GM18508 (cell line): ENCODE data around the gene CMC4.

Source experiments
- ATAC-seq: cut with Tn5 transposase; IDR thresholded peaks from one replicate; pipeline ENCODE4 v1.9.1; 2021; ENCODE audit warnings: moderate number of reproducible peaks; ENCODE audit not compliant: insufficient read depth, unreplicated experiment

CMC4 gene, protein sequence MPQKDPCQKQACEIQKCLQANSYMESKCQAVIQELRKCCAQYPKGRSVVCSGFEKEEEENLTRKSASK

DNA sequence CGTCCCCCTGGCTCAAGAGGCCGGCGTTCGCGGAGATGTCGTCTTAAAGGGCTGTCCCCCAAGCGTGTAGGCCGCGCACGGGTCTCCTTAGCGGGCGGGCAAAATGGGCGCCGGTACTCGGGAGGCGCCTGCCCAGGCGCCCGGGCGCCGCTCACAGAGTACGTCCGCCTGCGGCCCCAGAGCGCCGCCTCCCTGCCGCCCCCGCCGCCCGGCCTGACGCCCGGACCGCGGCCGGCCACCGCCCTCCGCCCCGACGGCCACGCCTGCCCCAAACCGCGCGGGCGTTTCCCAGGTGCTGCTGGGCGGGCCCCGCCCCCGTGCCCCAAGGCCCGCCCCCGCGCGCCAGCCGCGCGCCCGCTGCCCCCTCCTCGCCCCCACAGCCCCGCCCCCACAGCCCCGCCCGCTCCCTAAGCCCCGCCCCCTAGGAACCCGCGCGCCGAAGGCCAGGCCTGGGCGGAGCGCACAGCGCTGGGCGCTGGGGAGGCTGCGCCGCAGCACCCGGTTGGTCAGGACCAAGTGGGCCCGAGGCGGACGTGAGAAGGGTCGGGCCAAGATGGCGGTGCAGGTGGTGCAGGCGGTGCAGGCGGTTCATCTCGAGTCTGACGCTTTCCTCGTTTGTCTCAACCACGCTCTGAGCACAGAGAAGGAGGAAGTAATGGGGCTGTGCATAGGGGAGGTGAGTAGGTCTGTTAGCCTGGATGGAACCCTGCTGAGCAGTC is at the start of gene CMC4, which contains the start of the genes BRCC3 and MTCP1:
CMC4 (minus strand) TSS at position 162 of the 719 bp plus-strand sequence. CDS start 7,113 bp downstream, outside the sequence.
BRCC3 (plus strand) TSS at position 534 of the 719 bp plus-strand sequence; CDS start at position 554, 20 bp downstream.
MTCP1 (minus strand) TSS at position 162 of the 719 bp plus-strand sequence. CDS start 5,126 bp downstream, outside the sequence.
- peak; percentile 46 for ATAC-seq

DNA sequence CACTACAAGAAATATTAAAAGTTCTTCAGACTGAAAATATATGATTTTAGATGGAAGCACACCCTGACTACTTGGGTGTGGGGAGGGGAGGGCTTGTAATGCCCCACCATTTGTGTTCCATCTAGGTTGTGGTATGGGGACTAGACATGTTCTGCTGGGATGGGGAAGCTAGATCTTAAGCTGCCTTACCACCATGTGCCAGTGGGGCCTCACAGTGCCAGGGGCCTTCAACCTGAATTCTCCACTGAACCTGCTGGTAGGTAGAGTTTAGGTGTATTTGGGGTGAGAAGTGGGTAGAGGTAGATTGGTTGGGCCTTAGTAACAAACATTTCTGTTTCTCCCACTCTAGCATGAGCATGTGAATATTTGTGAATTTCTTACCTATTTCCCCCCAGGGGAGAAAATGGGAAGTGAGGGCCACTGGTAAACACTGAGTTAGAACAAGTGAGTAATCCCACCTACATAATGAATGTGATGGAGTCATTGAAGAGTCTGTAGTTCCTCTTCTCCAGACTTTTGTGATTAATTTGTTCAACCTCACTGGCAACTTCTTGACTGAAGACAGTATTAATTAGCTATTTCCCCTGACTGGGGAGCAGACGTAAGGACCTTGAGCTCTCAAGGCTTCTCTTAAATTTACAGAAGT is 44.4 kb upstream of the CMC4 start:
- no peak for ATAC-seq

DNA sequence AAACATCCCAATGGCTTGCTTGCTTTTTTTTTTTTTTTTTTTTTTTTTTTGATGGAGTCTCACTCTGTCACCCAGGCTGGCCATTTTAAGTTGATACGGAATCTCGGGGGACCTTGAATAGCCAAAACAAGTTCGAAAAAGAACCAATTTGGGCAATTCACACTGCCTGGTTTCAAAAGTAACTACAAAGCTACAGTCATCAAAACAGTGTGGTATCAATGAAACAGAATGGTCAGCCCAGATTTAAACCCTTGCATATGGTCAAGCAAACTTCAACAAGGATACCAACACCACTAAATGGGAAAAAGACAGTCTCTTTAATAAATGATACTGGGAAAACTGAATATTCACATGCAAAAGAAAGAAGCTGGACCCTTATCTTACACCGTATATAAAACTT is 42.2 kb upstream of the CMC4 start:
- ATAC-seq: no peak

DNA sequence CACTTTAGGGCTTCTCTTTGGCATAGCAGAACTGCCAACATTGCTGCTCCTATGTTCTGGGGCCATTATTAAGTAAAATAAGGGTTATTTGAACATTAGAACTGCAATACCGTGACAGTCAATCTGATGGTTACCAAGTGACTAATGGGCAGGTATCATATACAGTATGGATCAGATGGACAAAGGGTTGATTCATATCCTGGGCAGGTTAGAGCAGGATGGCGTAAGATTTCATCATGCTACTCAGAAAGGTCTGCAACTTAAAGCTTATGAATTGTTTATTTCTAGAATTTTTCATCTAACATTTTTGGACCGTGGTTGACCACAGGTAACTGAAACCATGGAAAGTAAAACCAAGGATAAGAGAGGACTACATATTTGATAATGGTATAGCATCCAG is 41.2 kb upstream of the CMC4 start:
- no peak for ATAC-seq

DNA sequence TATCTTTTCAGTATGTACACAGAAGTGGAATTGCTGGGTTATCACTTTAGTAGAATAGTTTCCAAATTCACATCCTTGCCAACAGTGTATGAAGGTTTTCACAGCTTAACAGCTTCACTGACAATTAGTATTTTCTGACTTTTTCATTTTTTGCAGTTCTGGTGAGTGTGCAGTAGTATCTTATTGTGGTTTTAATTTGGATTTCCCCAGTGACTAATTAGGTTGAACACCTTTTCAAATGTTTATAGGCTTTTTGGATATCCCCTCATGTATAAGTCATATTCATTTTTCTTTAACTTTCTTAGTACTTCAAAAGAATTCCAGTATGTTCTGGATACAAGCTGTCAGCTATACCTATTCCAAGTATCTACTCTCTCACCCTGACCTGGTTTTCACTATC is 37.5 kb upstream of the CMC4 start:
- ATAC-seq: no peak

DNA sequence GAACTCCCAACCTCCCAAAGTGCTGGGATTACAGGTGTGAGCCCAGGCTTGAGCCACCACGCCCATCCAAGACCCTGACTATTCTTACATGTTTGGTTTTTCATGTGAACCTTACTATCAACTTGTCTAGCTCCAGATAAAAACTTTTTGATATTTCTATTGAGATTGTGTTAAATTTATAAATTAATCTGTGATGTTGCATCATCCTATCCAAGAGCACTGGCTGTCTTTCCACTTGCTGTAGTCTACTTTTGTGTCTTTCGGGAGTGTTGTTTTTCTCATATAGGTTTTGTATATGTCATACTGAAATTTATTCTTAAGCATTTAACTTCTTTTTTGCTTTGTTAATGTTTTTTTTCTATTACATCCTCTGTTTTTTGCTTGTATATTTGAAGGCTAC is 35.0 kb upstream of the CMC4 start:
- no peak for ATAC-seq

DNA sequence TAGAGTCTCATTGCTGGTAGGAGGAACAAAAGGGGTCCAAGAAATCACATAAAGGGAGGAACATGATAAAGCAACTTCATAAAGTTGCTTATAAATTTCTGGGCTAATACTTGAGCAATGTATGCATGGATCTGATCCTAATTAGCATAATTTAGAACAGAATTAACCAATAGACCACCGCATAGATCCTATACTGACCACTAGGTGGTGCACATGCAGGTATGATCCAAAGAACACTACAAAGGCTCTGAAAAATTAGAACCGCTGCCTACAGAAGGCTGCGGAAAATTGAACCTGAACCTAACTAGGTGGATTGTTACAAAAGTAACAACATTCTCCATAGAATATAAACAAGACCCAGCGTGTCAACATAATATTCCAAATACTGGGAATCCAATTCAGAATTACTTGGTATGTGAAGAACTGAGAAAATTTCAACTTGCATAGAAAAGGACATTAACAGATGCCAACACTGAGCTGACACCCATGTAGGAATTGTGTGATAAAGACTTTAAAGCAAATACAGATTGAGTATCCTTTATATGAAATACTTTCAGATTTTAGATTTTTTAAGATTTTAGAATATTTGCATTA is 23.6 kb upstream of the CMC4 start:
- ATAC-seq: no peak

DNA sequence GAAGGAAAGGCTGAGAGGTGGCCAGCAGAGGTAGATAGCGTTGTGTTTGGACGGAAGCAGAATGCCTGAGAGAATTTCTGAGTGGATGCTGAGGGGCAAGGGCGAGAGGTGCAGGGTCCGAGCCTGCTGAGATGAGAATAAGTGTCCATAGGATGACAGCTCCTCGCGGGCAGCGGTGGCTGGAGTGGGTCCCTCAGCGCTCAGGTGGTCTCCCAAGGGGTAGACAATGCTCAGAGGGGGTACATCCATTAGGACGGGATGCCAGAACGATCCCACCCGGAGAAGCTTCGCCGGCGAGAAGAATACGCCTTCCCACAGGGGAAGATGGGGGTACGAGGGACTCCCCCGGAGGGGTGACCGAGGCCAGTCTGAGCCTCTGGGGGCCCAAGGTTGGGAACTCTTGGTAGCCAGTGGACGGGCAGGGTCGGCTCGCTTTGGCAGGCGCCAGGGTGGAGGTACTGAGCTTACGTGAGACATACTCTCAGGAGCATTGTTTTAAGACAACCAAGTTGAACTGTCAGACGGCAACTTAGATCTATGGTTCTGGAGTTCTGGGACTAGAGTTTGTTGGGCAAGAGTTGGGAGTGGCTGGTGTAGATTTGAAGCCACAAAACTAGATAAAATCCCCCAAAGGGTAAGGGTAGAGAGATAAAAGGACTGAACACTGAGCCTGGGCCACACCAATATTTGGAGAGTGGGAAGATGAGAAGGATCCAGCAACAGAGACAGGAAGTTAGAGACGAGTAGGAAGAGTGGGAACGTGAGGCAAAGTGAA is 16.2 kb upstream of the CMC4 start:
- no peak for ATAC-seq

DNA sequence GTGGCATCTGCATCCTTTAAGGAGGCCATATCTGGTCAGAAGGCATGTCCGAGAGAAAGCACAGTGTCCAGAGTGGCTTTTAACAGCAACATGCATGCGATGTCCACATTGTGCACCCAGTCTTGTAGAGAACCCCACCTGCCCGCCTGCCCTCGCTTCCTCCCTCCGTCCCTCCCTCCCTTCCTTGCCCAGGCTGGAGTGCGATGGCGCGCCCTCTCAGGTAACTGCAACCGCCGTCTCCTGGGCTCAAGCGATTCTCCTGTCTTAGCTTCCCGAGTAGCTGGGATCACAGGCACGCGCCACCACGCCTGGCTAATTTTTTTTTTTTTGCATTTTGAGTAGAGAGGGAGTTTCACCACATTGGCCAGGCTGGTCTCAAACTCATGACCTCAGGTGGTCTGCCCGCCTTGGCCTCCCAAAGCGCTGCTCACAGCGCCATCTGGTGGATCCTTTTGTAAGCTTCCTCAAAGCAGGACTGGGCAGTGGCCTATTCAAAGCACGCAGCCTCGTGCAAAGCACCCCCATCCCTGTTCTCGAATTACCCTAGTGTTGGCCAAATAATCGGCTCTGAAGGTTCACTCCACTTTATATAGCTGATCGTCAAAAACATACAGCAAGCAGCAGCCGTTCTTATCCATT is 15.4 kb upstream of the CMC4 start:
- ATAC-seq: no peak

DNA sequence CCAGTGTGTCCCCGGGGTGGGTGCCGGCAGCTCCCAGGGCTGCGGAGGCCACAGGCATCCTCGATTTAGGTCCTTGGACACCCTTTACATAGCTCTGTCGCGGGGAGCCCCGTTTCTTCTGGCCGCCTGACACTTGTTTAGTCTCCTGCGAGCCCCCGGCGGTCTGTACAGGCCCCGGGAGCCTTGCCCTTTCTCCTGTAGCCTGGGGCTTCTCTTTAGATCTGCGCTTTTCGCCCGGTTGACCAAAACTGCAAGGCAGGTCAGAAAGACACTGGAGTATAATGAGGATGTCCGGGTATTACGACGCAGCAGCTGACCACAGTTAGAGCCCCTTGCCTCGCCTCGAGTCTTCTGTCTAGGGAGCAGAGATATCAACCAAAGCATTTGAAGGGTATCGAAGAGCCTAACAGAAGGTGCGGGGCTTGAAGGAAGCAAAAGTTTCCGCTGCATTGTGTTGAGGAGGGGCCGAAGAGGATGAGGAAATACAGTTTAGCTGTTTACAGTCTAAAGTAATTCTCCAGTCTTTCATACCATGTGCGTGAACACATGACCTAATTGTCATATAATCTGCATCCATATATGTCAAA is 851 bp upstream of the CMC4 start:
- peak; percentile 9 for ATAC-seq

DNA sequence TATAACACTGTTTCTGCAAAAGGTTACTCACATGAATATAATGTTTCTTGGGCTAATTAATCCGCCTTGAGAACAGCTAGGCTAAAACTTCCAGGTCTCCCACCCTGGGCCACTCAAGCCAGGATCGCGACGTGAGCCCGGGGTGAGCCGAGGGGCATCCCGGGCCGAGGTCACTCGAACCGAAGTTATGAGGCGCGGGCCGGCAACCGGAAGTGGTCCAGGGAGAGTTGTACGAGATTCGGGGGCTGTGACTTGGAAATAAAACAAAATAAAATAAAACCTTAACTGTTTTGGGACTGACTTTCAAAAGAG is 317 bp downstream of the CMC4 start:
- no peak for ATAC-seq

DNA sequence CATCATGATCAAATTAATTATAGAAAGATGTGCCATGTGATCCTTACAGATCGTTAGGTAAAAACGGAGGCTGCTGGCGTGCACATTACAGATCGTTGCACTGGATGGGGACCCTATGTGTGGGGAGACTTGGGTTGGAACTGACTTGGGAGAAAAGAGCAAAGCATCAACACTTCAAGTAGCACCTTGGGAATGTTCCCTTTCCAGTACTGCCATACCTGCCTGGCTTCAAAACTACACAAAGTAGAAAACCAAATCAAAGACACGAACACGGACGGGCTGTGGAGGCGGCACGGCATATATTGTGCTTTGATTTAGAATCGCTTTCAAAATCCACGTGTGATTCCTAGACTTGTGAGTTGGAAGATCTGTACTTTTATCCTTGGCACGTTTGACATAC is 898 bp downstream of the CMC4 start:
- no peak for ATAC-seq

DNA sequence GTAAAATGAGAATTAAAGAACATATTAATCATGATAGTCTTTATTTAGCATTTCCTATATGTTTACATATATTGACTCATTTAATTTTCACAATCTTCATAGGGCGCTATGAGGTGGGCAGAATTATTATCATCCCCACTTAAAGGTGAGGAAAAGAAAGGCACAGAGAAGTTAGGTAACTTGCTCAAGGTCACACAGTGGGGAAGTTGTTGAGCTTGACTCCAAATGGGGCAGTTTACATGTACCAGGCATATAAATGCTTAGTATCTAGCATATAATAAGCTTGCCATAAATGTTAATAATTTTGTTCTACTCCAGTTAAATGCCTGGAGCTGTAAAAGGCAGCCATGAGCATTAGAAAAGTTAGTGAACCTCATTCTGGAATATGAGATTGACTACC is 1.5 kb downstream of the CMC4 start:
- ATAC-seq: no peak

DNA sequence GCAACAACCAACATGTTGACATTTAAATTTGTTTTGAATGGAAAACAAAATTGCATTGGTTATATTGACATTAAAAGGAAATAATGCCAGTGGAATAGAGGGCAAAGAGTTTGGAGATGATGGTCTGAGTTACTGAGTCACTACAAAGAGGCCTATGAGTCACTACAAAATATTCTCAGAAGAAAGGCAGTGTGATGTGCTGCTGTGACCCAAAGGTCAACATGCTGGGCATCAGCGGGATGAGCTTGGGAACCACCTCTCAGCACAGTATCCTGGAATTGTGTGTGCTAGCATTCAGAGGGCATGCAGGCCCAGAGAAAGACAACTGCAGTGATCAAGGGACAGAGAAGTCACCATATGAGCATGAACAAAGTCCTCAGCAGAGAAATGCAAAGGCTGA is 2.8 kb downstream of the CMC4 start:
- no peak for ATAC-seq

DNA sequence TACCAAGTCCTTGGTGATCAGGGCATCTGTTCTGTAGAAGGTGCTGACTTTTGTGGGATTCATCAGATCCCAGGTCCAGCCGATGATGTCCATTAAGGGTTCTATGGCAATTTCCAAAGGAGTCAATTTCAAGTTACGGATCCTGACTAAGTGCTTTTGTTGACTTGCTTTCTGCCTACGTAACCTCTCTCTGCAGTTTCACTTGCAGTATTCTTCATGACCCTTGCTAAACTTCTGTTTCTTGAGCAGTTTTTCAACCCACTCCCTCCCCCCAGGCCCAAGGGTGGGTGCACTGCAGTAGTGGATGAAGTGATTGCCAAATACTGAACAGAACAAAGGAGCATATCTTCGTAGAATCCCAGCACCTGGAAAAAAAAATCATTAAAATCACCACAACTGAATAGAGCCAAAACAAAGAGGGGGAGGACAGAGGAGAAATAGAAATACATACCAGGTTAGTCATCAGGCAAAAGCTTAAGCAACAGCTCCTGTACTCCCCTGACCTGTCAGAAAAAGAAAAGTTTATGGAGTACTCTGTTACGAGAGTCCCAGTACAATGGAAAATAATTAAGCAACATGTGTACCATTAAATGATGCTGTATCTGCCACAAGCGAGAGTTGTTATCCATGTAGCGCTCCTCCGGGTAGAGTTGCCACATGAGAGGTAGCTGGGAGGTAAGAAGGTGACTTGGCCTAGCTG is 5.8 kb downstream of the CMC4 start:
- no peak for ATAC-seq

DNA sequence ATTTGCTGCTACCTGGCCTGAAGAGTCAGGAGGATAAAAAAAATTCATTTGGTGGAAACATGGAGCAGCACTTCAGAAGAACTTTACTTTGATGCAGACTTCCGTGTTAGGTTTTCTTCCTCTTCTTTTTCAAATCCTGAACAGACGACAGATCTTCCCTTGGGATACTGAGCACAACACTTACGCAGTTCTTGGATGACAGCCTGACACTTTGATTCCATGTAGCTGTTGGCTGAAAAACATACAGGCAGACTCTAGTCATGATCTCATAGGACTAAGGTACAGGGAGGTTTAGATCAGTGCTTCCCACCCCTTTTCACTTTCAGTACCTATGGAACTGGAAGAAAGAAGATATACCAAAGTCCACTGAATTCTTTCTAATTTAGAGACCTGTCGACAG is 9.2 kb downstream of the CMC4 start:
- ATAC-seq: no peak

DNA sequence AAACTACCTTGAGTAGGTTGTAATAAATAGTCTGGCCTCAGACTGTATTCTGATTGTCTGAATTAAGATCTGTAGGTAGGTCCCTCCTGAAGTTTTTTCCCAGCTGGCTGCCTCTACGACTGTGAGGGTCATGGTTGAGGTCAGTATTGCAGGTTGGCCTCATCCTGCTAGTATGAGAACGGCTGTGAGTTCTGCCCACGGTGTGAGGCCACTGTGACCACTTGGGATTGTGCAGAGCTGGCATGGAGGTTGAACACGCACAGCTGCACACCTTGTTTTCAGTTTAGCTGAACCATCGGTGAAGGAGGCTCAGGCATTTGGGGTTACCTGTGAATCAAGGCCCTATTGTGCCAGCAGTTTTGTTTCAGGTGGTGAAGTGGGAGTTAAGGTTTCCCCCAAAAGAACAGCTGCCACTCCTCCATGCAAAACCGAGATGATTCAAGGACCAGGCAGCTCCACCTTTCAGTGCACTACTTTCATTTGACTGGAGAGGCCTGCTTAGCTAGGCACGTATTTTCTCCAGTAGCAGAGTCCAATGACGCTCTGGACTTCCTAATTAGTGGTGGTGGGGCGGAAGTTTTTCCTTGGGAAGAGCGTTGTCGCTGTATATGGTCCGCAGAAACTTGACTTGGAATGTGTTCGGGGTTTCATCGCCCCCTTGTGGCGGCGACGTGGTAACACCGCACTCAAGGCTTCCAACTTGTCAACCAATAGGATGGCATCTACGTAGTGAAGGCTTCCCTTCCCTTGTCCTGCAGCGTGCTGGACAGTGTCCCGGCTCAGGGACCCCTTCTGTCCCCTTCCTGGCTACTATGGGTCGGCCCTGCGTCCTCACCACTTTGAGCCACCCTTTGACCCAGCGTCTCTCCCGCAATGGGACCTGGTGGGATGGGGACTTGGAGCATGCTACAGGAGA is 13.8 kb downstream of the CMC4 start:
- peak; percentile 76 for ATAC-seq

DNA sequence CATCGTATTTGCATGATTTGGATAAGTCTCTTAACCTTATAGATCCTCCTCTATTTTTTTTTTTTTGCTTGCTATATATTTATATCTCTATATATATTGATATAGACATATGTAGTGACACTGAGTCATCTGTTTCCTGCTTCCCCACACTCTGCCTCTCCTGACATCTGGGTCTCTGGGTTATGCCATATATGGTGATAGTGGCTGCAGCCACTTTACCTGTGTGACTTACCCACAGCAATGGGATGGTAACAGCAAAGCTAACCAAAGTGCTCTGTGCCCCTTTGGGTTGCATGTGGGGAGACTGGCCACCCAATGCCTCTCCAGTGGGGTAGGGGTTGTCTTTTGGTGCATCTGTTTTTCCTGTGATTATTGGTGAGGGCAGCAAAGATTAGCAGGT is 14.5 kb downstream of the CMC4 start:
- ATAC-seq: no peak
